HG02885 (cell line): ENCODE measurements around the gene CST7.
"Not testable (repeated sequence)": the region's sequence is repeated elsewhere in the genome, so short reads cannot be mapped to it uniquely, and the experiment has no call there.

ENCODE experiments used
- ATAC-seq: cut with Tn5 transposase; IDR thresholded peaks from one replicate; pipeline ENCODE4 v1.9.1; 2021; ENCODE audit warnings: mild to moderate bottlenecking; ENCODE audit not compliant: unreplicated experiment, poor library complexity

The CST7 gene

GRCh38 chr20:24929259-24929658, 19.8 kb upstream of the CST7 start:
- not testable (repeated sequence) for ATAC-seq

- ATAC-seq, result not testable (repeated sequence)
These were observed 19.0 kb upstream of the CST7 start for GRCh38 chr20:24929867-24930723.

GRCh38 chr20:24930724-24931688, 18.1 kb upstream of the CST7 start:
- ATAC-seq, result not testable (repeated sequence)

GRCh38 chr20:24931893-24932292, 17.2 kb upstream of the CST7 start:
- not testable (repeated sequence) for ATAC-seq

GRCh38 chr20:24933266-24933908, 15.7 kb upstream of the CST7 start:
- ATAC-seq, result no peak

GRCh38 chr20:24934101-24934661, 14.9 kb upstream of the CST7 start:
- ATAC-seq, result no peak

GRCh38 chr20:24934716-24935115, 14.4 kb upstream of the CST7 start:
- no peak for ATAC-seq

GRCh38 chr20:24935140-24935539, 13.9 kb upstream of the CST7 start:
- ATAC-seq, result no peak

GRCh38 chr20:24935766-24936525, 13.1 kb upstream of the CST7 start:
- no peak for ATAC-seq

- ATAC-seq, result no peak
These were observed 12.3 kb upstream of the CST7 start for GRCh38 chr20:24936526-24937407.

- ATAC-seq, result no peak
These were observed 11.5 kb upstream of the CST7 start for GRCh38 chr20:24937579-24937978.

- no peak for ATAC-seq
These were observed 10.6 kb upstream of the CST7 start for GRCh38 chr20:24938498-24938897.

- ATAC-seq, result no peak
These were observed 10.0 kb upstream of the CST7 start for GRCh38 chr20:24939036-24939435.

GRCh38 chr20:24942679-24943078, 6.4 kb upstream of the CST7 start:
- no peak for ATAC-seq

- ATAC-seq, result no peak
These were observed 5.9 kb upstream of the CST7 start for GRCh38 chr20:24943196-24943595.

GRCh38 chr20:24943731-24944130, 5.3 kb upstream of the CST7 start:
- ATAC-seq, result no peak

GRCh38 chr20:24946376-24946775, 2.7 kb upstream of the CST7 start:
- not testable (repeated sequence) for ATAC-seq

GRCh38 chr20:24948396-24948938, 602 bp upstream of the CST7 start:
- not testable (repeated sequence) for ATAC-seq
